Measurements from ENCODE around the gene CCM2. TPM values are rescaled to one million over a fixed set of nuclear protein-coding genes. Genes with fewer than 3 reads are reported as not detected.

CCM2 gene
- total and polyA plus RNA-seq, 2 of the 8 experiments (the other 6 are each of a cell fraction or from before 2014, with no cell fraction given), result 31.6 to 41.2 TPM

- TF ChIP-seq RNF2 (IDR thresholded peaks at IDR 0.05; ENCODE audit: borderline replicate concordance, low read depth, low read length, missing control alignments, poor library complexity, severe bottlenecking) (no peak), USF2 (IDR thresholded peaks at IDR 0.05; ENCODE audit: low read length) (no peak), TBP (IDR thresholded peaks at IDR 0.05; ENCODE audit: low read depth, low read length) (no peak)
These were observed 33.1 kb upstream of the CCM2 start (continued) for GRCh38 chr7:44966731-44967538.

All from H1 (cell line).